SKM-1 treated with dmso at 0.1 percent for 144 hours (cell line): Measurements from ENCODE around the gene RHBDD2.
A peak's percentile ranks its signal among the peaks of the same experiment; 100 is the strongest.
"Not testable (repeated sequence)": the region's sequence is repeated elsewhere in the genome, so short reads cannot be mapped to it uniquely, and the experiment has no call there.

Experiments
- DNase-seq: peaks from one replicate; lab custom pipeline; 2025; ENCODE audit not compliant: unreplicated experiment; lab: John Stamatoyannopoulos, UW

RHBDD2 gene

GRCh38 chr7:75866114-75866488, 12.7 kb upstream of the RHBDD2 start:
- DNase-seq = no peak

GRCh38 chr7:75866489-75867389, 12.1 kb upstream of the RHBDD2 start:
- peak; percentile 61 for DNase-seq

- no peak for DNase-seq
These were observed 11.5 kb upstream of the RHBDD2 start for GRCh38 chr7:75867390-75867717.

- no peak for DNase-seq
These were observed 10.7 kb upstream of the RHBDD2 start for GRCh38 chr7:75868153-75868552.

- no peak for DNase-seq
These were observed 9.0 kb upstream of the RHBDD2 start for GRCh38 chr7:75869776-75870379.

- no peak for DNase-seq
These were observed 8.2 kb upstream of the RHBDD2 start for GRCh38 chr7:75870557-75871161.

GRCh38 chr7:75872073-75872782, 6.6 kb upstream of the RHBDD2 start:
- DNase-seq = peak; percentile 71

- not testable (repeated sequence) for DNase-seq
These were observed 4.7 kb upstream of the RHBDD2 start for GRCh38 chr7:75874180-75874579.

- DNase-seq = no peak
These were observed 3.4 kb upstream of the RHBDD2 start for GRCh38 chr7:75875113-75876080.

GRCh38 chr7:75876126-75876881, 2.5 kb upstream of the RHBDD2 start:
- DNase-seq = peak; percentile 85

- DNase-seq = no peak
These were observed 494 bp upstream of the RHBDD2 start for GRCh38 chr7:75878312-75878768.

- no peak for DNase-seq
These were observed 944 bp downstream of the RHBDD2 start for GRCh38 chr7:75879771-75880184.

- no peak for DNase-seq
These were observed 1.4 kb downstream of the RHBDD2 start for GRCh38 chr7:75880242-75880641.

- DNase-seq = no peak
These were observed 2.7 kb downstream of the RHBDD2 start for GRCh38 chr7:75881436-75882095.

GRCh38 chr7:75883265-75883824, 4.5 kb downstream of the RHBDD2 start:
- not testable (repeated sequence) for DNase-seq

GRCh38 chr7:75884476-75884875, 5.6 kb downstream of the RHBDD2 start:
- DNase-seq = no peak

- no peak for DNase-seq
These were observed 6.2 kb downstream of the RHBDD2 start for GRCh38 chr7:75885036-75885435.

- no peak for DNase-seq
These were observed 9.0 kb downstream of the RHBDD2 start for GRCh38 chr7:75887669-75888369.
